H1 (cell line): ENCODE measurements around the gene KBTBD13. TPM values are rescaled to one million over a fixed set of nuclear protein-coding genes. Genes with fewer than 3 reads are reported as not detected.

Experiments
- CTCF ChIA-PET: fragments of 300-600 bp; sonication (Branson Sonifier 250); formaldehyde crosslinking; loops from one replicate; lab custom pipeline; 2021; ENCODE audit not compliant: partially characterized antibody; lab: Charles Lee
- POLR2A ChIA-PET: fragments of 300-600 bp; sonication (Branson Sonifier 250); formaldehyde crosslinking; loops from one replicate; lab custom pipeline; 2021; ENCODE audit warnings: inconsistent platforms; ENCODE audit not compliant: partially characterized antibody; lab: Charles Lee
- DNase-seq, 2 experiments: peaks; one replicate each; pipeline versions ENCODE4 v3.0.0 to v3.0.0-alpha.2; 2010 to 2022; ENCODE audit warnings: low spot score in 2 of 2, low read depth in 1 of 2, mixed read lengths in 1 of 2
- FAIRE-seq: peaks from 2 replicates; lab custom pipeline; 2011; peaks lifted over from hg19 to GRCh38; lab: Jason Lieb, UNC
- H2AFZ ChIP-seq: 2 replicates; pipeline ENCODE4 v1.8.1; 2012; ENCODE audit warnings: low read length, inconsistent platforms
- H2AK5ac ChIP-seq: 2 replicates; pipeline ENCODE4 v1.6.1; 2013; ENCODE audit warnings: low read depth, low read length
- H2BK120ac ChIP-seq: replicated peaks from 2 replicates; pipeline ENCODE3; 2013; ENCODE audit warnings: low read depth, low read length, inconsistent platforms
- H2BK12ac ChIP-seq: 2 replicates; pipeline ENCODE4 v1.6.1; 2013; ENCODE audit warnings: low read depth, low read length
- H2BK15ac ChIP-seq: 2 replicates; pipeline ENCODE4 v1.6.1; 2013; ENCODE audit warnings: low read length
- H2BK20ac ChIP-seq: 2 replicates; pipeline ENCODE4 v1.6.1; 2013; ENCODE audit warnings: low read length
- H2BK5ac ChIP-seq: 2 replicates; pipeline ENCODE4 v1.6.1; 2013; ENCODE audit warnings: low read depth, low read length
- H3K14ac ChIP-seq: 2 replicates; pipeline ENCODE4 v1.6.1; 2013; ENCODE audit warnings: inconsistent platforms; ENCODE audit not compliant: insufficient read length
- H3K18ac ChIP-seq: 2 replicates; pipeline ENCODE4 v1.6.1; 2013; ENCODE audit warnings: low read length; ENCODE audit errors: extremely low read depth
- H3K23ac ChIP-seq: 2 replicates; pipeline ENCODE4 v1.6.1; 2013; ENCODE audit warnings: inconsistent platforms; ENCODE audit not compliant: insufficient read length
- H3K23me2 ChIP-seq: 2 replicates; pipeline ENCODE4 v1.6.1; 2013; ENCODE audit warnings: low read depth, low read length
- H3K27ac ChIP-seq: 2 replicates; pipeline ENCODE4 v1.6.1; 2011; ENCODE audit warnings: low read depth, low read length, inconsistent platforms
- H3K27me3 ChIP-seq, 4 experiments: replicated peaks in 1 of 4; 1 replicate in 1 of 4; 2 replicates in 3 of 4; pipeline versions ENCODE4 v1.6.1 to v1.8.1; 2011 to 2013; ENCODE audit warnings: low read length in 3 of 4, mild to moderate bottlenecking in 3 of 4, inconsistent platforms in 2 of 4, mixed read lengths in 2 of 4, moderate library complexity in 1 of 4; ENCODE audit not compliant: control insufficient read depth in 3 of 4, insufficient read depth in 3 of 4; ENCODE audit errors: extremely low read depth in 1 of 4
- H3K36me3 ChIP-seq, 4 experiments: 2 replicates each; pipeline versions ENCODE4 v1.6.1 to v1.8.1; 2011 to 2013; ENCODE audit warnings: mild to moderate bottlenecking in 4 of 4, low read length in 3 of 4, moderate library complexity in 2 of 4, control low read depth in 1 of 4, inconsistent platforms in 1 of 4; ENCODE audit not compliant: insufficient read depth in 4 of 4, control insufficient read depth in 2 of 4
- H3K4ac ChIP-seq: replicated peaks from 2 replicates; pipeline ENCODE3; 2013; ENCODE audit warnings: low read length, low read depth, mixed read lengths, inconsistent platforms; ENCODE audit not compliant: insufficient read length
- H3K4me1 ChIP-seq, 4 experiments: replicated peaks in 1 of 4; 1 replicate in 1 of 4; 2 replicates in 3 of 4; pipeline versions ENCODE4 v1.6.1 to v1.8.1; 2011 to 2013; ENCODE audit warnings: low read length in 3 of 4, inconsistent platforms in 2 of 4, mixed read lengths in 1 of 4; ENCODE audit not compliant: insufficient read depth in 4 of 4, control insufficient read depth in 3 of 4
- H3K4me2 ChIP-seq, 2 experiments: 2 replicates each; pipeline versions ENCODE4 v1.6.1 to v1.8.1; 2011 to 2013; ENCODE audit warnings: low read depth in 2 of 2, low read length in 2 of 2, control low read depth in 1 of 2, inconsistent platforms in 1 of 2, mild to moderate bottlenecking in 1 of 2; ENCODE audit not compliant: insufficient read depth in 1 of 2
- H3K4me3 ChIP-seq, 4 experiments: fragments of 200-600, 300-600 bp in 1 of 4; sonication (generic), shearing (Covaris generic), sonication (Bioruptor Twin) in 1 of 4; 2 replicates each; pipeline versions ENCODE4 v1.5.1 to v1.8.1; 2011 to 2016; ENCODE audit warnings: low read length in 4 of 4, low read depth in 3 of 4, control low read depth in 2 of 4, inconsistent platforms in 2 of 4, mild to moderate bottlenecking in 2 of 4, mixed read lengths in 1 of 4, moderate library complexity in 1 of 4; ENCODE audit not compliant: insufficient read depth in 2 of 4; ENCODE audit errors: extremely low read depth in 1 of 4
- H3K56ac ChIP-seq: replicated peaks from 2 replicates; pipeline ENCODE3; 2013; ENCODE audit warnings: low read depth, mild to moderate bottlenecking, mixed read lengths, low read length, inconsistent platforms; ENCODE audit not compliant: insufficient read length
- H3K79me1 ChIP-seq: 2 replicates; pipeline ENCODE4 v1.6.1; 2013; ENCODE audit warnings: low read depth, low read length, control low read depth
- H3K79me2 ChIP-seq, 2 experiments: 2 replicates each; pipeline versions ENCODE4 v1.6.1 to v1.8.1; 2012 to 2013; ENCODE audit warnings: low read length in 2 of 2, mild to moderate bottlenecking in 2 of 2, inconsistent platforms in 1 of 2; ENCODE audit not compliant: insufficient read depth in 2 of 2, control insufficient read depth in 1 of 2
- H3K9ac ChIP-seq, 4 experiments: replicated peaks in 1 of 4; 1 replicate in 1 of 4; 2 replicates in 3 of 4; pipeline versions ENCODE4 v1.6.1 to v1.8.1; 2011 to 2013; ENCODE audit warnings: low read depth in 3 of 4, low read length in 3 of 4, control low read depth in 2 of 4, mild to moderate bottlenecking in 2 of 4, moderate library complexity in 2 of 4, inconsistent platforms in 1 of 4; ENCODE audit errors: extremely low read depth in 1 of 4
- H3K9me3 ChIP-seq, 2 experiments: 2 replicates each; pipeline versions ENCODE4 v1.6.1 to v1.8.1; 2012 to 2013; ENCODE audit warnings: mild to moderate bottlenecking in 2 of 2, moderate library complexity in 2 of 2, control low read depth in 1 of 2, inconsistent platforms in 1 of 2, low read depth in 1 of 2, low read length in 1 of 2, mixed read lengths in 1 of 2; ENCODE audit not compliant: insufficient read depth in 2 of 2
- H4K20me1 ChIP-seq, 2 experiments: replicated peaks in 1 of 2; 2 replicates each; pipeline versions ENCODE3 to v1.8.1; 2011 to 2013; ENCODE audit warnings: inconsistent platforms in 2 of 2, low read length in 2 of 2, mild to moderate bottlenecking in 1 of 2; ENCODE audit not compliant: insufficient read depth in 2 of 2, control insufficient read depth in 1 of 2
- H4K5ac ChIP-seq: 2 replicates; pipeline ENCODE4 v1.6.1; 2013; ENCODE audit warnings: low read length, low read depth, mixed read lengths, inconsistent platforms; ENCODE audit not compliant: insufficient read length
- H4K8ac ChIP-seq: 2 replicates; pipeline ENCODE4 v1.8.0; 2013; ENCODE audit warnings: mild to moderate bottlenecking, moderate library complexity, low read length, inconsistent platforms; ENCODE audit not compliant: insufficient read depth; ENCODE audit errors: extremely low read depth
- H4K91ac ChIP-seq: replicated peaks from 2 replicates; pipeline ENCODE3; 2013; ENCODE audit warnings: low read length, mixed read lengths, inconsistent platforms; ENCODE audit not compliant: insufficient read length
- FOSL1 ChIP-seq: IDR thresholded peaks from 2 replicates; pipeline ENCODE4 v1.6.1; 2011; ENCODE audit warnings: mild to moderate bottlenecking, low read depth, low read length, moderate library complexity; ENCODE audit not compliant: insufficient read depth
- JUN ChIP-seq: IDR thresholded peaks from 2 replicates; pipeline ENCODE4 v1.6.1; 2011; ENCODE audit warnings: low read depth, mild to moderate bottlenecking, improper control_type of control experiment, low read length
- KDM1A ChIP-seq: fragments of 200-600, 300-600 bp; sonication (generic); IDR thresholded peaks from 2 replicates; pipeline ENCODE4 v1.7.1; 2016; ENCODE audit warnings: mild to moderate bottlenecking, low read length, borderline replicate concordance
- KDM5A ChIP-seq: fragments of 200-600 bp; IDR thresholded peaks from 2 replicates; pipeline ENCODE4 v1.7.1; 2012; ENCODE audit warnings: mild to moderate bottlenecking, low read length, inconsistent platforms, mixed read lengths
- SIN3A ChIP-seq, 2 experiments: IDR thresholded peaks in 1 of 2; conservative IDR thresholded peaks in 1 of 2; 2 replicates each; pipeline ENCODE4 v1.6.1; 2011 to 2012; ENCODE audit warnings: low read length in 2 of 2, improper control_type of control experiment in 1 of 2, low read depth in 1 of 2, mild to moderate bottlenecking in 1 of 2
- TAF1 ChIP-seq: IDR thresholded peaks from 2 replicates; pipeline ENCODE4 v1.6.1; 2011; ENCODE audit warnings: mild to moderate bottlenecking, low read depth, low read length
- TAF7 ChIP-seq: optimal IDR thresholded peaks from 2 replicates; pipeline ENCODE3; 2011; ENCODE audit warnings: low read depth, mild to moderate bottlenecking, inconsistent platforms, low read length, moderate library complexity, borderline replicate concordance
- WGBS, 2 experiments: shearing (Covaris generic) in 1 of 2; methylation state at CpG; one replicate each; pipeline versions ENCODE4 v1.1.6 to v1.1.7; 2013 to 2015; ENCODE audit warnings: low lambda C conversion rate in 2 of 2, mixed read lengths in 2 of 2, inconsistent platforms in 1 of 2, low coverage in 1 of 2, missing lambda C conversion rate in 1 of 2; ENCODE audit not compliant: insufficient replicate concordance in 2 of 2, insufficient coverage in 1 of 2, insufficient read length in 1 of 2; ENCODE audit errors: extremely low coverage in 1 of 2, missing lambda C conversion rate in 1 of 2; 5-methylcytosine and 5-hydroxymethylcytosine counted together
- polyA plus RNA-seq, 7 experiments: library from polyadenylated mRNA; depleted of rRNA in 3 of 7; stranded (reverse) in 5 of 7; unstranded in 2 of 7; fragments of >200 nt in 5 of 7; fragments of 200-250 nt in 2 of 7; gene quantifications; 1 replicate in 5 of 7; 2 replicates in 1 of 7; 4 replicates in 1 of 7; pipeline versions ENCODE4 v1.2.1 to v1.2.3, GENCODE V29; 2011 to 2013; ENCODE audit warnings: missing spikeins in 2 of 7, mixed read lengths in 2 of 7
- total RNA-seq: library from RNA; stranded (reverse); fragmentation: NEBNext Ultra II Directional; extraction: Animal tissue kit (Norgen Biotek cat#: 25700); gene quantifications from 2 replicates; pipeline ENCODE4 v1.2.1, GENCODE V29; 2021

Gene KBTBD13
- total and polyA plus RNA-seq, 2 of the 8 experiments (the other 6 are each of a cell fraction or from before 2014, with no cell fraction given) = not detected

GRCh38 chr15:65097651-65098263 is 21.2 kb downstream of the KBTBD13 start:
- Histone ChIP-seq H4K5ac (no peak overlapping the region), H3K14ac (no peak overlapping the region), H3K27me3 (peaks cover 0 to 6% (median 4%) of the 10 kb centered on the region in 4 experiments; a peak in 3 of 7 replicates), H2AK5ac (no peak overlapping the region), H3K23me2 (peaks cover 5% of the 10 kb centered on the region; the same call in 1 of the 2 replicates), H3K27ac (no peak overlapping the region), H2BK120ac (no peak overlapping the region), H3K56ac (no peak overlapping the region), H4K8ac (no peak overlapping the region), H3K9me3 (no peaks in the 10 kb centered on the region), H3K4ac (no peak overlapping the region), H4K20me1 (no peaks in the 10 kb centered on the region), H4K91ac (no peak overlapping the region), H2BK5ac (no peak overlapping the region), H3K18ac (no peak overlapping the region)
- ChIA-PET POLR2A (interaction anchor here (1.0 kb wide), 1 partner anchor 10 kb away, joined by 3 read pairs; no protein-coding TSS in a partner anchor), CTCF (interaction anchor here (1.5 to 9.6 kb wide), 6 partner anchors 13 to 64 kb away, joined by 4 to 259 read pairs (median 42); partner anchors contain the start of gene KBTBD13)
- WGBS, 2 experiments = 89% methylated on average over 7 of the region's 7 CpGs; no CpG with 5 or more reads in 1 of the 2 experiments
- DNase-seq = no peak
- TF ChIP-seq FOSL1 (no peak), KDM1A (no peak), SIN3A (conservative IDR thresholded peaks at IDR 0.05 in 1 of 2, IDR thresholded peaks at IDR 0.05 in 1 of 2; ENCODE audit: low read depth in 1 of 2, low read length in 2 of 2) (no peak), KDM5A (no peak), JUN (no peak), TAF1 (no peak), TAF7 (no peak)
- TF ChIP-seq, all 59 proteins: peak for 0
- Histone ChIP-seq H3K36me3 (no peaks in the 10 kb centered on the region), H3K79me2 (no peaks in the 10 kb centered on the region), H2BK15ac (no peak overlapping the region), H3K4me2 (no peak overlapping the region), H3K79me1 (no peaks in the 10 kb centered on the region), H2AFZ (no peak overlapping the region), H3K4me3 (no peak overlapping the region), H3K4me1 (peaks cover 0 to 3% (median under 1%) of the 10 kb centered on the region in 4 experiments; a peak in 3 of 7 replicates), H2BK20ac (no peak overlapping the region), H3K23ac (no peak overlapping the region), H3K9ac (no peak overlapping the region), H2BK12ac (no peak overlapping the region)
- no peak for FAIRE-seq
